Measurements from ENCODE around the gene CHTF8. TPM values are rescaled to one million over a fixed set of nuclear protein-coding genes. Genes with fewer than 3 reads are reported as not detected.

Gene CHTF8
- total and polyA plus RNA-seq, 12 donors, result 17.2 to 80.6 (median 53.6) TPM

GRCh38 chr16:69069504-69069903, 62.9 kb downstream of the CHTF8 start:
- Histone ChIP-seq H3K36me3 (peaks cover 0 to 8% (median 0%) of the 10 kb centered on the region in 9 donors), H3K4me3 (no peak overlapping the region), H3K4me1 (peaks cover 0 to 19% (median 11%) of the 10 kb centered on the region in 9 donors), H3K27ac (no peak overlapping the region), H3K27me3 (no peaks in the 10 kb centered on the region), H3K9me3 (no peaks in the 10 kb centered on the region)
- DNase-seq, result no peak
- no peak for ATAC-seq
- no peak for TF ChIP-seq CTCF (IDR thresholded peaks at IDR 0.05)
- intact Hi-C loops (cut with DNase I), result no loop called here
- WGBS, 2 donors, result 98% methylated on average over 5 of the region's 5 CpGs

Other genes starting within 250 kb of the CHTF8 start
- gene HAS3, start 26.9 kb downstream of the CHTF8 start, total RNA-seq, result 1 to 10 TPM in 1 of 10 donors, under 1 TPM in 9; 0.15 to 1.8 (median 0.38) TPM
- under 1 TPM; 0.22 to 0.65 TPM for gene HAS3, start 26.9 kb downstream of the CHTF8 start, polyA plus RNA-seq
- gene UTP4, start 61 bp upstream of the CHTF8 start, total RNA-seq, result 10 to 100 TPM; 19.1 to 32.8 (median 26.8) TPM
- 10 to 100 TPM; 13.0 to 22.8 TPM for gene UTP4, start 61 bp upstream of the CHTF8 start, polyA plus RNA-seq
- 10 to 100 TPM in 3 of 10 donors, 1 to 10 TPM in 7; 8.1 to 15.7 (median 9.5) TPM for gene SNTB2, start 54.6 kb upstream of the CHTF8 start, total RNA-seq
- gene SNTB2, start 54.6 kb upstream of the CHTF8 start, polyA plus RNA-seq, result 1 to 10 TPM; 3.0 to 4.0 TPM
- 10 to 100 TPM; 24.2 to 35.1 (median 27.7) TPM for gene VPS4A, start 178.8 kb upstream of the CHTF8 start, total RNA-seq
- 10 to 100 TPM; 38.8 to 44.6 TPM for gene VPS4A, start 178.8 kb upstream of the CHTF8 start, polyA plus RNA-seq
- gene PDF, start 198.0 kb upstream of the CHTF8 start, total RNA-seq, result 10 to 100 TPM in 1 of 10 donors, 1 to 10 TPM in 9; 3.9 to 10.7 (median 5.4) TPM
- gene PDF, start 198.0 kb upstream of the CHTF8 start, polyA plus RNA-seq, result 1 to 10 TPM; 2.0 to 9.9 TPM
- 10 to 100 TPM; 20.0 to 29.1 (median 23.7) TPM for gene COG8, start 207.0 kb upstream of the CHTF8 start, total RNA-seq
- gene COG8, start 207.0 kb upstream of the CHTF8 start, polyA plus RNA-seq, result 10 to 100 TPM; 15.7 to 16.8 TPM
- 10 to 100 TPM in 1 of 10 donors, 1 to 10 TPM in 9; 6.1 to 15.8 (median 7.8) TPM for gene NIP7, start 207.2 kb upstream of the CHTF8 start, total RNA-seq
- 1 to 10 TPM; 8.0 to 8.2 TPM for gene NIP7, start 207.2 kb upstream of the CHTF8 start, polyA plus RNA-seq
- gene TMED6, start 219.2 kb upstream of the CHTF8 start, total RNA-seq, result under 1 TPM in 4 of 10 donors, not detected in 6; 0.32 to 0.41 (median 0.38) TPM
- gene TMED6, start 219.2 kb upstream of the CHTF8 start, polyA plus RNA-seq, result under 1 TPM in 1 of 2 donors, not detected in 1; 0.37 TPM